ENCODE data around the gene C1orf87.

DNA sequence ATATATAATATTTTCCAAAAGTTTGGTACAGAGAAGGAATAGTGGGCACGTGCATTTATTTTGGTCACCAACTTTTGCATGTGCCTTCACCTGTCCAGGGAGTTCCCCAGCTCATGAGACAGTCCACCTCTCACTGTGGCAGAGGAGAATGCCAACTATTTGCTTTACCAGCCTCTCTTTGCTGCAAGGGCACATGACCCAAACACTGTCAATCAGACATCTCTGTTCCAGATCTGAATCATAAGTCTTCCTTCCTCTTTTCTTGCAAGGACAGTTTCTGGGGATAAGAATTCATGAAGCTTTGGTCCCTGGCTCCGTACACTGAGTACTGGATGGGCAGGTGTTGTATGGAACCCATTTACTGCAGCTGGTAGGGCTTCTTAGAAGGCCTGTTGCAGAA is 38.6 kb downstream of the C1orf87 start:
- TF ChIP-seq EZH2phosphoT487 (IDR thresholded peaks at IDR 0.05; ENCODE audit: borderline replicate concordance) = no peak
- TF ChIP-seq, protein P1, sequence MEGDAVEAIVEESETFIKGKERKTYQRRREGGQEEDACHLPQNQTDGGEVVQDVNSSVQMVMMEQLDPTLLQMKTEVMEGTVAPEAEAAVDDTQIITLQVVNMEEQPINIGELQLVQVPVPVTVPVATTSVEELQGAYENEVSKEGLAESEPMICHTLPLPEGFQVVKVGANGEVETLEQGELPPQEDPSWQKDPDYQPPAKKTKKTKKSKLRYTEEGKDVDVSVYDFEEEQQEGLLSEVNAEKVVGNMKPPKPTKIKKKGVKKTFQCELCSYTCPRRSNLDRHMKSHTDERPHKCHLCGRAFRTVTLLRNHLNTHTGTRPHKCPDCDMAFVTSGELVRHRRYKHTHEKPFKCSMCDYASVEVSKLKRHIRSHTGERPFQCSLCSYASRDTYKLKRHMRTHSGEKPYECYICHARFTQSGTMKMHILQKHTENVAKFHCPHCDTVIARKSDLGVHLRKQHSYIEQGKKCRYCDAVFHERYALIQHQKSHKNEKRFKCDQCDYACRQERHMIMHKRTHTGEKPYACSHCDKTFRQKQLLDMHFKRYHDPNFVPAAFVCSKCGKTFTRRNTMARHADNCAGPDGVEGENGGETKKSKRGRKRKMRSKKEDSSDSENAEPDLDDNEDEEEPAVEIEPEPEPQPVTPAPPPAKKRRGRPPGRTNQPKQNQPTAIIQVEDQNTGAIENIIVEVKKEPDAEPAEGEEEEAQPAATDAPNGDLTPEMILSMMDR (IDR thresholded peaks at IDR 0.05 in 2 of 3, conservative IDR thresholded peaks at IDR 0.05 in 1 of 3; ENCODE audit: borderline replicate concordance in 1 of 3, insufficient read depth in 1 of 3, low read depth in 2 of 3, low read length in 2 of 3) = no peak
- no peak for TF ChIP-seq POLR2A (IDR thresholded peaks at IDR 0.05; ENCODE audit: borderline replicate concordance, extremely low read depth, insufficient read depth, insufficient read length)
- no peak for TF ChIP-seq RAD21 (IDR thresholded peaks at IDR 0.05; ENCODE audit: low read depth)
- no peak for TF ChIP-seq FOSL1 (IDR thresholded peaks at IDR 0.05; ENCODE audit: low read depth)
